CD4-positive, alpha-beta T cell treated with Interleukin-15 for 1 hour (primary cell): ENCODE measurements around the gene ZYG11B.
"Not testable (repeated sequence)": the region's sequence is repeated elsewhere in the genome, so short reads cannot be mapped to it uniquely, and the experiment has no call there.

ENCODE experiments used
- DNase-seq: peaks from one replicate; pipeline ENCODE4 v3.0.0-alpha.2; 2020

The ZYG11B gene

GRCh38 chr1:52726265-52727113 is at the start of gene ZYG11B:
TSS of gene ZYG11B (plus strand) at chr1:52726453. CDS start at chr1:52726654, 201 bp downstream.
- peak; percentile 92 for DNase-seq

- no peak for DNase-seq
Observed at GRCh38 chr1:52677076-52677806, 49.0 kb upstream of the ZYG11B start.

GRCh38 chr1:52679048-52679447 is 47.2 kb upstream of the ZYG11B start:
- no peak for DNase-seq

GRCh38 chr1:52679498-52679897 is 46.8 kb upstream of the ZYG11B start:
- DNase-seq, result no peak

- no peak for DNase-seq
Observed at GRCh38 chr1:52680353-52680752, 45.9 kb upstream of the ZYG11B start.

- no peak for DNase-seq
Observed at GRCh38 chr1:52681136-52681535, 45.1 kb upstream of the ZYG11B start.

GRCh38 chr1:52683367-52683940 is 42.8 kb upstream of the ZYG11B start:
- no peak for DNase-seq

GRCh38 chr1:52684545-52684944 is 41.7 kb upstream of the ZYG11B start:
- no peak for DNase-seq

- DNase-seq, result peak; percentile 78
Observed at GRCh38 chr1:52686261-52686751, 39.9 kb upstream of the ZYG11B start.

- DNase-seq, result no peak
Observed at GRCh38 chr1:52686830-52687229, 39.4 kb upstream of the ZYG11B start.

GRCh38 chr1:52691821-52692220 is 34.4 kb upstream of the ZYG11B start:
- no peak for DNase-seq

GRCh38 chr1:52692697-52693096 is 33.6 kb upstream of the ZYG11B start:
- no peak for DNase-seq

- DNase-seq, result not testable (repeated sequence)
Observed at GRCh38 chr1:52693351-52693750, 32.9 kb upstream of the ZYG11B start.

- no peak for DNase-seq
Observed at GRCh38 chr1:52693843-52694242, 32.4 kb upstream of the ZYG11B start.

- no peak for DNase-seq
Observed at GRCh38 chr1:52695627-52696026, 30.6 kb upstream of the ZYG11B start.

GRCh38 chr1:52697795-52698674 is 28.2 kb upstream of the ZYG11B start, which contains the start of gene COA7:
TSS of gene COA7 (minus strand) at chr1:52698347. CDS start at chr1:52698326, 21 bp downstream.
- peak; percentile 56 for DNase-seq

- DNase-seq, result peak; percentile 89
Observed at GRCh38 chr1:52702886-52703787, 23.1 kb upstream of the ZYG11B start.

- no peak for DNase-seq
Observed at GRCh38 chr1:52706136-52706670, 20.1 kb upstream of the ZYG11B start.

- DNase-seq, result no peak
Observed at GRCh38 chr1:52706941-52707926, 19.0 kb upstream of the ZYG11B start.
